Gastrocnemius medialis (tissue), 4 donors: ENCODE measurements around the gene MSI2. TPM values are rescaled to one million over a fixed set of nuclear protein-coding genes. Genes with fewer than 3 reads are reported as not detected.
"Not testable (repeated sequence)": the region's sequence is repeated elsewhere in the genome, so short reads cannot be mapped to it uniquely, and the experiment has no call there.

Experiments used
- ATAC-seq, 2 donors: fragments of 150-250 bp; one replicate each; pipeline ENCODE4 v1.9.1; 2016
- DNase-seq, 2 donors: peaks; one replicate each; pipeline ENCODE4 v3.0.0-alpha.2; 2019
- H3K27ac ChIP-seq, 4 donors: fragments of 200-600 bp; sonication (generic); 1 replicate in 1 of 4; 2 replicates in 3 of 4; pipeline ENCODE4 v1.5.1; 2016 to 2018; ENCODE audit warnings: mild to moderate bottlenecking in 2 of 4, moderate library complexity in 1 of 4
- H3K27me3 ChIP-seq, 3 donors: fragments of 200-600 bp; sonication (generic) in 2 of 3; 1 replicate in 1 of 3; 2 replicates in 2 of 3; pipeline versions ENCODE4 v1.5.1 to v1.6.0; 2016 to 2019; ENCODE audit warnings: mild to moderate bottlenecking in 1 of 3, moderate library complexity in 1 of 3
- H3K36me3 ChIP-seq, 2 donors: fragments of 200-600 bp; sonication (generic) in 1 of 2; one replicate each; pipeline ENCODE4 v1.5.1; 2017 to 2018
- H3K4me1 ChIP-seq, 2 donors: fragments of 200-600 bp; sonication (generic) in 1 of 2; one replicate each; pipeline ENCODE4 v1.5.1; 2016 to 2017; ENCODE audit warnings: mild to moderate bottlenecking in 2 of 2
- H3K4me3 ChIP-seq, 4 donors: fragments of 200-600 bp; sonication (generic) in 3 of 4; 1 replicate in 1 of 4; 2 replicates in 3 of 4; pipeline ENCODE4 v1.5.1; 2016 to 2019; ENCODE audit warnings: mild to moderate bottlenecking in 2 of 4
- H3K9me3 ChIP-seq, 3 donors: fragments of 200-600 bp; sonication (generic) in 2 of 3; 1 replicate in 1 of 3; 2 replicates in 2 of 3; pipeline ENCODE4 v1.5.1; 2016 to 2019
- POLR2A ChIP-seq, 2 donors: fragments of 450-650 bp; IDR thresholded peaks; one replicate each; pipeline ENCODE4 v1.6.1; 2017; ENCODE audit warnings: antibody characterized with exemption in 2 of 2, mild to moderate bottlenecking in 2 of 2, moderate library complexity in 2 of 2
- in situ Hi-C, 4 donors: fragments of 200-750 bp; cut with MboI; loops; one replicate each; pipeline versions ENCODE4 v1.15.0 to v1.8.0; 2017; ENCODE audit warnings: low sequenced_read_pairs in 4 of 4
- intact Hi-C: fragments of 100-400 bp; cut with DNase I; formaldehyde crosslinking; loops from one replicate; pipeline ENCODE4 v1.15.1; 2023; ENCODE audit warnings: low total_unique reads
- total RNA-seq, 4 donors: library from RNA; depleted of rRNA; stranded (reverse); fragments of >200 nt; gene quantifications; one replicate each; pipeline versions ENCODE4 v1.1.0 to v1.2.3, GENCODE V29; 2016
- TF ChIP-seq, protein P1 (sequence below), 5 experiments: fragments of 450-650 bp in 3 of 5; fragments of 200-600 bp in 2 of 5; sonication (generic) in 2 of 5; IDR thresholded peaks in 4 of 5; conservative IDR thresholded peaks in 1 of 5; 1 replicate in 4 of 5; 2 replicates in 1 of 5; pipeline ENCODE4 v1.5.1; 2016 to 2019; ENCODE audit warnings: antibody characterized with exemption in 5 of 5, mild to moderate bottlenecking in 3 of 5, moderate library complexity in 3 of 5

Gene MSI2
- total RNA-seq, 4 donors from 2014 or later: 33.1 to 66.2 (median 48.5) TPM

DNA sequence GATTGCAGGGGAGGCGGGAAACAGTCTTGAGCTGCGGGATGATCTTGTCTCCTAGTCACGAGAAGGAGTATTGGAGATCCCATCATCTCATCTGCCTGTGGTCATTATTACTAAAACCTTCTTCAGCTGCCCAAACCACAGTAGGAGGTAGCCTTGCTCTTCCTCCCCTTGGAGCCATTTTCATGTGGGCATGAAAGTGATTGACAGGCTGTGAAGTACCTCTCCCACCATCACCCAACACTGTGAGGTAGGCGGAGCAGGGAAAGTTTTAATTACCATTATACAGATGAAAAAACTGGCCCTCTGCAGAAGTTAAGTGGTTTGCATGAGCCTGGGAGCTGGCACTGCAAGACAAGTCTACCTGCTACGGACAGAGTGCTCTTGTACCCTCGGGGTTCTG is 237.3 kb downstream of the MSI2 start:
- no peaks in the 10 kb centered on the region for H3K27me3 ChIP-seq
- H3K4me3 ChIP-seq: no peak overlapping the region
- no peak overlapping the region for H3K27ac ChIP-seq
- no peak for DNase-seq
- in situ Hi-C loops: no loop called here
- no peak for ATAC-seq
- no peaks in the 10 kb centered on the region for H3K9me3 ChIP-seq
- TF ChIP-seq POLR2A (IDR thresholded peaks at IDR 0.05): no peak
- TF ChIP-seq, protein P1, sequence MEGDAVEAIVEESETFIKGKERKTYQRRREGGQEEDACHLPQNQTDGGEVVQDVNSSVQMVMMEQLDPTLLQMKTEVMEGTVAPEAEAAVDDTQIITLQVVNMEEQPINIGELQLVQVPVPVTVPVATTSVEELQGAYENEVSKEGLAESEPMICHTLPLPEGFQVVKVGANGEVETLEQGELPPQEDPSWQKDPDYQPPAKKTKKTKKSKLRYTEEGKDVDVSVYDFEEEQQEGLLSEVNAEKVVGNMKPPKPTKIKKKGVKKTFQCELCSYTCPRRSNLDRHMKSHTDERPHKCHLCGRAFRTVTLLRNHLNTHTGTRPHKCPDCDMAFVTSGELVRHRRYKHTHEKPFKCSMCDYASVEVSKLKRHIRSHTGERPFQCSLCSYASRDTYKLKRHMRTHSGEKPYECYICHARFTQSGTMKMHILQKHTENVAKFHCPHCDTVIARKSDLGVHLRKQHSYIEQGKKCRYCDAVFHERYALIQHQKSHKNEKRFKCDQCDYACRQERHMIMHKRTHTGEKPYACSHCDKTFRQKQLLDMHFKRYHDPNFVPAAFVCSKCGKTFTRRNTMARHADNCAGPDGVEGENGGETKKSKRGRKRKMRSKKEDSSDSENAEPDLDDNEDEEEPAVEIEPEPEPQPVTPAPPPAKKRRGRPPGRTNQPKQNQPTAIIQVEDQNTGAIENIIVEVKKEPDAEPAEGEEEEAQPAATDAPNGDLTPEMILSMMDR (IDR thresholded peaks at IDR 0.05 in 4 of 5, conservative IDR thresholded peaks at IDR 0.05 in 1 of 5): no peak
- peaks cover 52 to 58% of the 10 kb centered on the region in 2 donors for H3K4me1 ChIP-seq
- intact Hi-C loops: no loop called here
- H3K36me3 ChIP-seq: no peaks in the 10 kb centered on the region

DNA sequence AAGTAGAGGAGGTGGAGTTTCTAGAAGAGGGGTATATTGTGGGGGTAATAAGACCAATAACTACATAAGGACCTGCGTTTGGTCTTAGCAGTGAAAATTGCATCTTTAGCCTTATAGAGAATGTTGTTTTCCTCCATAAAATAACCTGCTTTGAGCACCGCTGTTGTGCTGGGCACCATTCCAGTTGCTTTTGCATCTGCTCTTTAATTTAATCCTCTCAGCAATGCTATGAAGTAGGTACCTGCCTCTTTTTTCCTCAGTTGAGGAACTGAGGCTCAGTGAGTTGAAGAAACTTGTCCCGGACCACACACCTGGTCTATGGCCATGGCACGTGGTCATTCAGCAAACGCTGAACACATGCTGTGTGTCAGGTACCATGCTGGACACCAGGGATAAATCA is 238.1 kb downstream of the MSI2 start:
- DNase-seq: no peak
- Histone ChIP-seq H3K4me3 (no peak overlapping the region), H3K9me3 (no peaks in the 10 kb centered on the region), H3K27ac (no peak overlapping the region), H3K4me1 (peaks cover 44 to 49% of the 10 kb centered on the region in 2 donors), H3K27me3 (no peaks in the 10 kb centered on the region), H3K36me3 (no peaks in the 10 kb centered on the region)
- intact Hi-C loops: no loop called here
- no peak for TF ChIP-seq POLR2A (IDR thresholded peaks at IDR 0.05)
- TF ChIP-seq, protein P1 (IDR thresholded peaks at IDR 0.05 in 4 of 5, conservative IDR thresholded peaks at IDR 0.05 in 1 of 5): no peak
- ATAC-seq: no peak
- in situ Hi-C loops: no loop called here

DNA sequence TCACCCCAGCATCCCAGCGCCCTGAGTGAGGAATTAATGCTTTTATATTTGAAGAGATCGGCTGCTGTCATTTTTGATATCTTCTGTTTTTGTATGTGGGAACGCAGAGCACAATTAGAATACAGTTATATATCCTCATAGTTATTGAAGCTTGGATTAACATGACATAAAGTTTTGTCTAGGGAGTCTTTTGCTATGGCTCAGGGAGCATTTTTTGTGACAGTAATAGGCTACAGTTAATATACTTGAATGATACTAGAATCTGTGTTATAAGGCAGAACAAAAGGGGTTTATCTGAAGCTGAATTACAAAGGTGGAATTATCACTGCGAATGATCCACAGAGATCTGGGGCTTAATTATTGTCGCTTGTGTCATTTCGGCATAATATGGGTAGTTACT is 239.4 kb downstream of the MSI2 start:
- Histone ChIP-seq H3K9me3 (no peaks in the 10 kb centered on the region), H3K4me3 (no peak overlapping the region), H3K4me1 (peaks cover 31 to 36% of the 10 kb centered on the region in 2 donors), H3K27me3 (no peaks in the 10 kb centered on the region), H3K27ac (no peak overlapping the region), H3K36me3 (no peaks in the 10 kb centered on the region)
- no peak for TF ChIP-seq POLR2A (IDR thresholded peaks at IDR 0.05)
- TF ChIP-seq, protein P1 (IDR thresholded peaks at IDR 0.05 in 4 of 5, conservative IDR thresholded peaks at IDR 0.05 in 1 of 5): no peak
- no peak for ATAC-seq
- DNase-seq: no peak
- intact Hi-C loops: no loop called here
- in situ Hi-C loops: no loop called here

DNA sequence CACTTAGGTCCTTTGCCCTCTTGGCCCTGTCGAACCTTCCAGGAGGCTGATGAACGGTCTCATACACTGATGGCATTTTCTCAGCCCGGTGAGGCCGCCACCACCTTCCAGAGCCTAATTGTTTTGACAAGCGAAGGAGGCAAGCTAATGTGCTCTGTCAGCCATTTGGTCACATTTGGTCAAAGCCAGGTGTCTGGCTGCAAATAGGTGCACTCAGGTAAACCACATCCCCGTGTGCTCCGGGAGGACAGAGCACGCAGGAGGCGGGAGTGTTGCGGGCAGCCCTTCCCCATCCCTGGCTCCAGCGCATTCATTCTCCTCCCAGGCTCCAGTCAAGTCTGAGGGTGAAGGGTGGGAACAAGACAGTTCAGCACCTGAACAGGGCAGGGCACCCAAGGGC is 240.1 kb downstream of the MSI2 start:
- H3K27ac ChIP-seq: no peak overlapping the region
- in situ Hi-C loops (no loop called here), intact Hi-C loops (no loop called here)
- no peak for ATAC-seq
- no peaks in the 10 kb centered on the region for H3K36me3 ChIP-seq
- no peak overlapping the region for H3K4me3 ChIP-seq
- no peaks in the 10 kb centered on the region for H3K9me3 ChIP-seq
- TF ChIP-seq, protein P1 (IDR thresholded peaks at IDR 0.05 in 4 of 5, conservative IDR thresholded peaks at IDR 0.05 in 1 of 5): no peak
- no peak for TF ChIP-seq POLR2A (IDR thresholded peaks at IDR 0.05)
- H3K27me3 ChIP-seq: no peaks in the 10 kb centered on the region
- H3K4me1 ChIP-seq: peaks cover 25 to 33% of the 10 kb centered on the region in 2 donors
- no peak for DNase-seq

DNA sequence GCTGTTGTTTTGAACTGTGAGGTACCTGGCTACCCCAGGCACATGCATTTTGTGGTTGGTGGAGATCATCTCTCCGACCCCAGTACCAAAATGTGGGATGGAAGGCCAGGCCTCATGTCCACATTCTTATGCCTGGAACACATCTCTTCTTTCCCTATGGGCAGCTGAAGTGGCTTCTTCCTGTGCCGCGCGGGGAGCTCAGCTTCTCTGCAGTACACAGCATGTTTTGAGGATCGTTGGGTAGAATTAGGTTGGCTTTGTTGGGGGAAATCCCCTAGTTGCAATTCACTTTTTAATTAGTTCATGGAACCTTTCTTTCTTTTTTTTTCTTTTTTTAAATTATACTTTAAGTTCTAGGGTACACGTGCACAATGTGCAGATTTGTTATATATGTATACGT is 242.1 kb downstream of the MSI2 start:
- Histone ChIP-seq H3K4me3 (no peak overlapping the region), H3K4me1 (peaks cover 33 to 45% of the 10 kb centered on the region in 2 donors), H3K27ac (no peak overlapping the region), H3K36me3 (no peaks in the 10 kb centered on the region), H3K27me3 (no peaks in the 10 kb centered on the region), H3K9me3 (no peaks in the 10 kb centered on the region)
- intact Hi-C loops (no loop called here), in situ Hi-C loops (no loop called here)
- TF ChIP-seq, protein P1 (IDR thresholded peaks at IDR 0.05 in 4 of 5, conservative IDR thresholded peaks at IDR 0.05 in 1 of 5): no peak
- no peak for TF ChIP-seq POLR2A (IDR thresholded peaks at IDR 0.05)
- no peak for ATAC-seq
- DNase-seq: no peak

DNA sequence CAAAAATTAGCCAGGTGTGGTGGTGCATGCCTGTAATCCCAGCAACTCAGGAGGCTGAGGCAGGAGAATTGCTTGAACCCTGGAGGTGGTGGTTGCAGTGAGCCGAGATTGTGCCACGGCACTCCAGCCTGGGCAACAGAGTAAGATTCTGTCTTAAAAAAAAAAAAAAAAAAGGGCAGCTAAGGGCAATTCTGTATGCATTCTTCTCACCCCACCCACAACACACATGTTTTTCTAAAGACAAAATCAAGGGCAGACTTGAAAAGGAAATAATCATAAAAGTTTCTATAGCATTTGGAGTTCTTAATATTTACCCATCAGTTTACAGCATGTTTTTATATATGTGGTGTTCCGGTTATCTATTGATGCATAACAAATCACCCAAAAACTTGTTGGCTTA is 242.9 kb downstream of the MSI2 start:
- ATAC-seq, H3K4me3 ChIP-seq, H3K27me3 ChIP-seq, in situ Hi-C loops, H3K36me3 ChIP-seq, H3K9me3 ChIP-seq, DNase-seq, H3K27ac ChIP-seq, intact Hi-C loops: not testable (repeated sequence)
- H3K4me1 ChIP-seq: peaks cover 33 to 42% of the 10 kb centered on the region in 2 donors
